ENCODE data around the gene SLC25A51. TPM values are rescaled to one million over a fixed set of nuclear protein-coding genes. Genes with fewer than 3 reads are reported as not detected.

SLC25A51 gene
- total RNA-seq, 2 donors from 2014 or later: 20.2 to 21.6 TPM

DNA sequence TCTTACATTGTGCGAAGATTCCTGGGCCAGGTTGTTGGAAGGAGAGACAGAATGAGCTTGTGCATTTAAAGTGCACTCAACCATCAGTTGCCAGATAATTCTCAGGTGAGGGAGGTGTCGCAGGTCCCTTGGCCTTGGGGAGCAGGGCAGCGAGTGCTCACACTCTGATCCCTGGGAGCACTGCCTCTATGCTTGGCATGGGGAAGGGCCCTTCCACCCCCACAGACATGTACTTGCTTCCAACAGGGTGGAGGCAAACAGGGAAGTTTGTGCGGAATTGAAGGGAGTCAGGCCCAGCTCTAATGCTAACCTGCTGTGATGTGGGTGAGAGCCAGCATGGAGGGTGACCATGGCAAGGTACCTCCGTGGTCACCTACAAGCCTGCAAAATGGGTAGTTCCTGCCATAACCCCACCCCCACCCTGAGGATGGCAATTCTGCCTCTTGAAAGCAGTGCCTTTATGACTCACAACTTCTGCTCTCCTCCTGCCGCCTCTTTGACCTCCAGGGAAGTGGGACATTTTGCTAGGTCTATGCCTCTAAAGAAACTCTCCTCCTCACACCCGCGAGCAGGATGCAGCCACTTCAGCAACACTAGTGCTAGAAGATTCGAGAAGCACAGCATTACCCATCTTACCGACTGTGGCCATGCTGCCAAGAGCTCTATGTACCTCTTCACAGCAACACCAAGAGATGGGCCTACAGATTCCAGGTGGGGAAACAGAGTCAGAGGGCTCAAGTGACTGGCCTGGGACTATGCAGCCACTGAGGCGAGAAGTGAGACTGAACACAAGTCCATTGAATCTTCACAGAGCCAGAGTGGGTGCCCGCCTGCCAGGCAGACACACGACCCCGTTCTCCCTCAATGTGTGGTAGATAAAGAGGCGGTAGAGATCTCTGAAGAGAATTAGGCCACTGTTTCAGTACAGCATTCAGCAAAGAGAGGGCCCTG lies 22.1 kb upstream of the SLC25A51 start:
- Histone ChIP-seq H3K27ac (no peak overlapping the region), H3K27me3 (replicated peaks; ENCODE audit: insufficient read depth) (no peaks in the 10 kb centered on the region), H3K9me3 (no peaks in the 10 kb centered on the region), H3K4me3 (no peak overlapping the region), H3K4me1 (replicated peaks) (peaks cover 6% of the 10 kb centered on the region), H3K36me3 (no peaks in the 10 kb centered on the region)
- intact Hi-C loops (cut with DNase I): no loop called here
- no peak for DNase-seq (ENCODE audit: low spot score)
- 87% methylated on average over 15 of the region's 15 CpGs for WGBS
- TF ChIP-seq POLR2AphosphoS5 (IDR thresholded peaks at IDR 0.05) (no peak), POLR2A (IDR thresholded peaks at IDR 0.05) (no peak)
- TF ChIP-seq, protein P1, sequence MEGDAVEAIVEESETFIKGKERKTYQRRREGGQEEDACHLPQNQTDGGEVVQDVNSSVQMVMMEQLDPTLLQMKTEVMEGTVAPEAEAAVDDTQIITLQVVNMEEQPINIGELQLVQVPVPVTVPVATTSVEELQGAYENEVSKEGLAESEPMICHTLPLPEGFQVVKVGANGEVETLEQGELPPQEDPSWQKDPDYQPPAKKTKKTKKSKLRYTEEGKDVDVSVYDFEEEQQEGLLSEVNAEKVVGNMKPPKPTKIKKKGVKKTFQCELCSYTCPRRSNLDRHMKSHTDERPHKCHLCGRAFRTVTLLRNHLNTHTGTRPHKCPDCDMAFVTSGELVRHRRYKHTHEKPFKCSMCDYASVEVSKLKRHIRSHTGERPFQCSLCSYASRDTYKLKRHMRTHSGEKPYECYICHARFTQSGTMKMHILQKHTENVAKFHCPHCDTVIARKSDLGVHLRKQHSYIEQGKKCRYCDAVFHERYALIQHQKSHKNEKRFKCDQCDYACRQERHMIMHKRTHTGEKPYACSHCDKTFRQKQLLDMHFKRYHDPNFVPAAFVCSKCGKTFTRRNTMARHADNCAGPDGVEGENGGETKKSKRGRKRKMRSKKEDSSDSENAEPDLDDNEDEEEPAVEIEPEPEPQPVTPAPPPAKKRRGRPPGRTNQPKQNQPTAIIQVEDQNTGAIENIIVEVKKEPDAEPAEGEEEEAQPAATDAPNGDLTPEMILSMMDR (IDR thresholded peaks at IDR 0.05): no peak

DNA sequence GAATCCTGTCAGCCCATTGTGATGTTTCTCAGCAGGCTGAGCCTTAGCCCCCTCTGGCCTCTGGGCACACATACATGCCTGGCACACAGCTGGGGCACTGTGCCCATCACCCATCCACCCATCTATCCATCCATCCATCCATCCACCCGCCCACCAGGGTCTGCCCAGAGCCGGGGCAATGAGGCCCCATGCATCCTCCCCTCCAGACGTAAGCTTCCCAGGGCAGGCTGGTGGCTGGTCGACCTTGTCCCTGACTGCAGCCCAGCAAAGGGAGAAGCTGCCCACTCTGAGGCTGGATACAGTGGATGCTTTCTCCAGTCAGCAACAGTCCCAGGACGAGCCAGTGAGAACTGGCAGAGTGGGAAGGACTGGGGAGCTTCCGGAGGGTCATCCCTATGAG lies 21.1 kb upstream of the SLC25A51 start:
- no peak overlapping the region for H3K4me3 ChIP-seq
- H3K36me3 ChIP-seq: no peaks in the 10 kb centered on the region
- H3K4me1 ChIP-seq (replicated peaks): peaks cover 6% of the 10 kb centered on the region
- H3K27me3 ChIP-seq (replicated peaks; ENCODE audit: insufficient read depth): no peaks in the 10 kb centered on the region
- TF ChIP-seq, protein P1 (IDR thresholded peaks at IDR 0.05): no peak
- TF ChIP-seq POLR2AphosphoS5 (IDR thresholded peaks at IDR 0.05): no peak
- no peak for TF ChIP-seq POLR2A (IDR thresholded peaks at IDR 0.05)
- intact Hi-C loops (cut with DNase I): no loop called here
- H3K27ac ChIP-seq: no peak overlapping the region
- H3K9me3 ChIP-seq: no peaks in the 10 kb centered on the region
- 77% methylated on average over 6 of the region's 6 CpGs for WGBS
- DNase-seq (ENCODE audit: low spot score): no peak

DNA sequence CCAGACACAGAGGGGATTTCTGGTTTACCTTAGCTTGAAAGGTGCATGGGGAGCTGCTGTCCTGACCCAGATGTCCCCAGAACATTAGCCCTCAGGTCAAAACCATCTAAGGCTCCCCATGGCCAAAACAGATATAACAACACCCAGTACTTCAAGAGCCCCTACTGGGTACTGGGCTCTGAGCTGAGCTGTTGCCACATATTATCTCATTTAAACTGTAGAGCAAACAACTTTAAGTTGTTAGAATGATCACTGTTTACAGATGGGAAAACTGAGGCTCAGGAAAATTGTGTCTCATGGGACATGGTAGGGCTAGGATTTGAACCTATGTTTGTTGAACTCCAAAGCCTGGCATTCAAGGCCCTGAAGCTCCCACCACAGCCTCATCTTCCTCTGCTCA lies 20.6 kb upstream of the SLC25A51 start:
- no peak overlapping the region for H3K27ac ChIP-seq
- intact Hi-C loops (cut with DNase I): loop anchor here (5.0 kb wide), 1 partner anchor 73 kb away; no protein-coding TSS in a partner anchor
- H3K4me3 ChIP-seq: no peak overlapping the region
- TF ChIP-seq POLR2A (IDR thresholded peaks at IDR 0.05) (no peak), POLR2AphosphoS5 (IDR thresholded peaks at IDR 0.05) (no peak)
- TF ChIP-seq, protein P1 (IDR thresholded peaks at IDR 0.05): no peak
- no peak for DNase-seq (ENCODE audit: low spot score)
- no peaks in the 10 kb centered on the region for H3K9me3 ChIP-seq
- no peaks in the 10 kb centered on the region for H3K27me3 ChIP-seq (replicated peaks; ENCODE audit: insufficient read depth)
- H3K36me3 ChIP-seq: no peaks in the 10 kb centered on the region
- peaks cover 6% of the 10 kb centered on the region for H3K4me1 ChIP-seq (replicated peaks)

DNA sequence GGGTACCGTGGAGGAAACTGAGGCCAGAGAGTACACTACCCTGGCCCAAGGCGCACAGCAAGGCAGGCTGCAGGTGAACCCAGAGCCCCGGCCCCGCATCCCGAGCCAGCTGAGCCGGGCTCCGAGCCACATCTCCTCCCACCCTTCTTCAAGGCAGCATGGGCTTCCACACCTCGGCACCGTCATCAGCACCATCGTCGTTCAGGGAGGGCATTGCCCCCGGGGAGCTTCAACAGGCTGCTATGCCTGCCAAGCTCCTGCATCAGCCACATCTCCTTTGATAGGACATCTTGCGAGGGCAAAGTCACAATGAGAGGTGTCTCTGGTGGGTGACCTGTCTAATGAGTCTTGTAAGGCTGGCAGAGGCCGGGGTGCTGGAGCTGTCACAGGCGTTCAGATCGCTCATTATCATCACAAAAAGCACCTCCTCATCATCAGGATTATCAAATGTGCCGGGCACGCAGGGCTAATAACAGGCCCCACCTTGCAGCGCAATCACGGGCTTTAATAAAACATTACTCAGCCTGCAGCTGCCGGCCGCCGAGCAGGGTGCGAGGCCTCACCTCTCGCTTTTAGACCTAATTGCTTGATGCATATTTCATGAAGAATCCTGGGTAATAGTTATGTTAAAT lies 20.0 kb upstream of the SLC25A51 start:
- H3K36me3 ChIP-seq: no peaks in the 10 kb centered on the region
- WGBS: 94% methylated on average over 25 of the region's 25 CpGs
- H3K27ac ChIP-seq: no peak overlapping the region
- H3K9me3 ChIP-seq: no peaks in the 10 kb centered on the region
- intact Hi-C loops (cut with DNase I): loop anchor here (5.0 kb wide), 1 partner anchor 73 kb away; no protein-coding TSS in a partner anchor
- TF ChIP-seq POLR2AphosphoS5 (IDR thresholded peaks at IDR 0.05): no peak
- no peak for TF ChIP-seq POLR2A (IDR thresholded peaks at IDR 0.05)
- TF ChIP-seq, protein P1 (IDR thresholded peaks at IDR 0.05): no peak
- peaks cover 6% of the 10 kb centered on the region for H3K4me1 ChIP-seq (replicated peaks)
- no peak for DNase-seq (ENCODE audit: low spot score)
- no peak overlapping the region for H3K4me3 ChIP-seq
- H3K27me3 ChIP-seq (replicated peaks; ENCODE audit: insufficient read depth): no peaks in the 10 kb centered on the region

All from prostate gland (tissue), 2 donors.